Neural crest cell (in vitro differentiated cells): Measurements from ENCODE around the gene UNC93A. TPM values are rescaled to one million over a fixed set of nuclear protein-coding genes. Genes with fewer than 3 reads are reported as not detected.
"Not testable (repeated sequence)": the region's sequence is repeated elsewhere in the genome, so short reads cannot be mapped to it uniquely, and the experiment has no call there.

ENCODE experiments used
- DNase-seq: peaks from one replicate; pipeline ENCODE4 v3.0.0; 2021; ENCODE audit warnings: low read depth, mixed read lengths, low spot score
- H3K27ac Mint-ChIP-seq: one replicate; pipeline ENCODE4 v1.8.0; 2021; ENCODE audit warnings: mild to moderate bottlenecking, mixed read lengths; ENCODE audit not compliant: unreplicated experiment
- H3K27me3 Mint-ChIP-seq: 2 replicates; pipeline ENCODE4 v1.8.0; 2021; ENCODE audit warnings: low read depth, mild to moderate bottlenecking, mixed read lengths
- H3K36me3 Mint-ChIP-seq: 2 replicates; pipeline ENCODE4 v1.8.0; 2021; ENCODE audit warnings: low read depth, mild to moderate bottlenecking, mixed read lengths
- H3K4me1 Mint-ChIP-seq: 2 replicates; pipeline ENCODE4 v1.8.0; 2021; ENCODE audit warnings: mixed read lengths
- H3K4me3 Mint-ChIP-seq: one replicate; pipeline ENCODE4 v1.8.0; 2021; ENCODE audit warnings: mild to moderate bottlenecking, mixed read lengths
- H3K9me3 Mint-ChIP-seq: 2 replicates; pipeline ENCODE4 v1.8.0; 2021; ENCODE audit warnings: mixed read lengths
- CTCF ChIP-seq: fragments of 200-600 bp; sonication (generic); conservative IDR thresholded peaks from 2 replicates; pipeline ENCODE4 v1.5.0; 2021; ENCODE audit warnings: antibody characterized with exemption, mild to moderate bottlenecking
- long read RNA-seq: library from polyadenylated mRNA; unstranded; transcript quantifications from one replicate; pipeline ENCODE4 v2.0.0, GENCODE V29; 2020
- total RNA-seq: library from RNA; stranded (reverse); gene quantifications from 2 replicates; pipeline ENCODE4 v1.2.1, GENCODE V29; 2021

The UNC93A gene
- total RNA-seq = not detected in 2 replicates
- long read RNA-seq = 0 reads

- Mint-ChIP-seq H3K4me3 (no peak within 1 kb of the TSS), H3K4me1 (peaks cover 11% of the 10 kb centered on the region), H3K9me3 (no peaks in the 10 kb centered on the region), H3K27ac (no peak within 1 kb of the TSS), H3K36me3 (no peaks in the 10 kb centered on the region), H3K27me3 (peaks cover 3% of the 10 kb centered on the region)
- TF ChIP-seq CTCF = no peak
- DNase-seq = no peak
These were observed at the start of gene UNC93A for GRCh38 chr6:167290786-167291622. UNC93A (plus strand) TSS chr6:167291315; CDS start chr6:167291490, 175 bp downstream.

- peak; percentile 50 for DNase-seq
- not testable (repeated sequence) for H3K36me3 Mint-ChIP-seq, H3K27me3 Mint-ChIP-seq, H3K9me3 Mint-ChIP-seq
- peak overlapping the region; percentile 96 for H3K27ac Mint-ChIP-seq
- H3K4me3 Mint-ChIP-seq = peak overlapping the region; percentile 67
- H3K4me1 Mint-ChIP-seq = peaks cover 67% of the 10 kb centered on the region
These were observed 49.6 kb upstream of the UNC93A start for GRCh38 chr6:167241321-167242134.

GRCh38 chr6:167242135-167242506, 49.0 kb upstream of the UNC93A start:
- H3K4me3 Mint-ChIP-seq, H3K36me3 Mint-ChIP-seq, H3K27me3 Mint-ChIP-seq, DNase-seq, H3K9me3 Mint-ChIP-seq: not testable (repeated sequence)
- peak overlapping the region; percentile 57 for H3K27ac Mint-ChIP-seq
- H3K4me1 Mint-ChIP-seq = peaks cover 67% of the 10 kb centered on the region

GRCh38 chr6:167242511-167243051, 48.5 kb upstream of the UNC93A start:
- not testable (repeated sequence) for H3K4me3 Mint-ChIP-seq, H3K27me3 Mint-ChIP-seq
- H3K27ac Mint-ChIP-seq = peak overlapping the region; percentile 57

GRCh38 chr6:167244064-167244960, 46.8 kb upstream of the UNC93A start:
- no peak for DNase-seq
- no peaks in the 10 kb centered on the region for H3K9me3 Mint-ChIP-seq
- peak overlapping the region; percentile 28 for H3K4me3 Mint-ChIP-seq
- peaks cover 56% of the 10 kb centered on the region for H3K4me1 Mint-ChIP-seq
- TF ChIP-seq CTCF = no peak
- H3K36me3 Mint-ChIP-seq = no peaks in the 10 kb centered on the region
- no peaks in the 10 kb centered on the region for H3K27me3 Mint-ChIP-seq
- H3K27ac Mint-ChIP-seq = peak overlapping the region; percentile 65

More at GRCh38 chr6:167242511-167243051, 48.5 kb upstream of the UNC93A start:
- H3K36me3 Mint-ChIP-seq, DNase-seq, H3K9me3 Mint-ChIP-seq: not testable (repeated sequence)
- H3K4me1 Mint-ChIP-seq = peaks cover 65% of the 10 kb centered on the region

GRCh38 chr6:167244991-167245390, 46.1 kb upstream of the UNC93A start:
- TF ChIP-seq CTCF = no peak
- Mint-ChIP-seq H3K27ac (peak overlapping the region; percentile 65), H3K36me3 (no peaks in the 10 kb centered on the region), H3K9me3 (no peaks in the 10 kb centered on the region), H3K27me3 (no peaks in the 10 kb centered on the region), H3K4me1 (peaks cover 53% of the 10 kb centered on the region), H3K4me3 (peak overlapping the region; percentile 28)
- DNase-seq = no peak
